Glutamatergic neuron (in vitro differentiated cells): ENCODE measurements around the gene LRRC7. TPM values are rescaled to one million over a fixed set of nuclear protein-coding genes. Genes with fewer than 3 reads are reported as not detected.
"Not testable (repeated sequence)": the region's sequence is repeated elsewhere in the genome, so short reads cannot be mapped to it uniquely, and the experiment has no call there.

Experiments
- DNase-seq: peaks from one replicate; pipeline ENCODE4 v3.0.0; 2022
- H3K27ac Mint-ChIP-seq: one replicate; pipeline ENCODE4 v1.8.0; 2020; ENCODE audit warnings: mild to moderate bottlenecking, mixed read lengths, inconsistent platforms; ENCODE audit not compliant: unreplicated experiment
- H3K27me3 Mint-ChIP-seq: one replicate; pipeline ENCODE4 v1.8.0; 2020; ENCODE audit warnings: mild to moderate bottlenecking, moderate library complexity, mixed read lengths, inconsistent platforms; ENCODE audit not compliant: unreplicated experiment
- H3K36me3 Mint-ChIP-seq: one replicate; pipeline ENCODE4 v1.8.0; 2020; ENCODE audit warnings: mild to moderate bottlenecking, mixed read lengths, inconsistent platforms; ENCODE audit not compliant: unreplicated experiment
- H3K4me1 Mint-ChIP-seq: one replicate; pipeline ENCODE4 v1.8.0; 2020; ENCODE audit warnings: mild to moderate bottlenecking, low read depth, mixed read lengths, inconsistent platforms; ENCODE audit not compliant: unreplicated experiment
- H3K4me3 Mint-ChIP-seq: one replicate; pipeline ENCODE4 v1.8.0; 2020; ENCODE audit warnings: mild to moderate bottlenecking, mixed read lengths, inconsistent platforms; ENCODE audit not compliant: unreplicated experiment
- H3K9me3 Mint-ChIP-seq: one replicate; pipeline ENCODE4 v1.8.0; 2020; ENCODE audit warnings: mild to moderate bottlenecking, moderate library complexity, mixed read lengths, inconsistent platforms; ENCODE audit not compliant: unreplicated experiment
- CTCF ChIP-seq: fragments of 200-600 bp; sonication (generic); IDR thresholded peaks from one replicate; pipeline ENCODE4 v1.5.0; 2021; ENCODE audit not compliant: partially characterized antibody, unreplicated experiment
- total RNA-seq: library from RNA; stranded (reverse); fragmentation: NEBNext Ultra II Directional; extraction: Animal tissue kit (Norgen Biotek cat#: 25700); gene quantifications from one replicate; pipeline ENCODE4 v1.2.1, GENCODE V29; 2021; ENCODE audit not compliant: unreplicated experiment

The LRRC7 gene
- total RNA-seq, 1 donor from 2014 or later, result 19.1 TPM

DNA sequence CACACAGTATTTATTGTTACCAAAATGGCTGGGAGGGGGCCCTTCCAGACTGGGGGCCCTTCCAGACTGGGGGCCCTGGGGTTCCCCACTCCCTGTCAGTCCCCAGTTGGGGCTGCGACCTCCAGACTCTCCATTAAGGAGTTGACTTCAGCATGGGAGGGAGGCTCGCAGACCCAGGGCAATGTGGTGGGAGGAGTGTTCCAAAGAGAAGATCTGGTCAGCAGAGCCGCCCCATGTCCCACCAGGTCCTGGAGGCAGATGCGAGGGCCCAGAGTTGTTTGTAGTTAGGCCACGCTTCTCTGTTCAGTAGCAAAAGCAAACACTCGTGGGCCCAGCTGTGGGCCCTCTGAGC is 352.2 kb downstream of the LRRC7 start:
- DNase-seq, result no peak
- H3K27me3 Mint-ChIP-seq, result no peaks in the 10 kb centered on the region
- H3K9me3 Mint-ChIP-seq, result no peaks in the 10 kb centered on the region
- TF ChIP-seq CTCF, result no peak
- peaks cover 4% of the 10 kb centered on the region for H3K36me3 Mint-ChIP-seq
- H3K4me3 Mint-ChIP-seq, result no peak overlapping the region
- H3K4me1 Mint-ChIP-seq, result no peaks in the 10 kb centered on the region
- H3K27ac Mint-ChIP-seq, result no peak overlapping the region

DNA sequence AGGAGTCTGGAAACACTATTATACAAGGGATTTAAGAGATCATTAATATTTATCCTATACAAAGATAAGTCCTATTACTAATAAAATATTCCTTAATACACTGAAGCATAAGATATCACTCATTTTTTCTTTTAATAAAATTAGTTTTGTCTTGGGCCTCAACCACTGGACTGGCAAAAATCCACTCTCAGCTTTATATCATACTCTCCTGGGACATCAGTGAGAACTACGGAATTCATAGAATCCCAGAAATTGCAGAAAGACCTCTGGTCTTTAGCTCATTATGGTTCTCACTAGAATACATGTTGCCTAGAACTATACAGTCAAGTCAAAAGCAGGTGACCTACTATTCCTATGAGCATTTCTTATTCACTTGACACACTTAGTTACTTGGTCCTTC is 352.7 kb downstream of the LRRC7 start:
- Mint-ChIP-seq H3K4me1 (no peaks in the 10 kb centered on the region), H3K27me3 (no peaks in the 10 kb centered on the region), H3K4me3 (no peak overlapping the region), H3K9me3 (no peaks in the 10 kb centered on the region), H3K36me3 (peaks cover 4% of the 10 kb centered on the region), H3K27ac (no peak overlapping the region)
- DNase-seq, result no peak
- no peak for TF ChIP-seq CTCF

- no peak for DNase-seq
- Mint-ChIP-seq H3K36me3 (peaks cover 4% of the 10 kb centered on the region), H3K4me1 (no peaks in the 10 kb centered on the region), H3K27me3 (no peaks in the 10 kb centered on the region), H3K4me3 (no peak overlapping the region), H3K9me3 (peaks cover under 1% of the 10 kb centered on the region), H3K27ac (no peak overlapping the region)
- TF ChIP-seq CTCF, result no peak
These were observed 353.8 kb downstream of the LRRC7 start for GRCh38 chr1:69921486-69921885.

DNA sequence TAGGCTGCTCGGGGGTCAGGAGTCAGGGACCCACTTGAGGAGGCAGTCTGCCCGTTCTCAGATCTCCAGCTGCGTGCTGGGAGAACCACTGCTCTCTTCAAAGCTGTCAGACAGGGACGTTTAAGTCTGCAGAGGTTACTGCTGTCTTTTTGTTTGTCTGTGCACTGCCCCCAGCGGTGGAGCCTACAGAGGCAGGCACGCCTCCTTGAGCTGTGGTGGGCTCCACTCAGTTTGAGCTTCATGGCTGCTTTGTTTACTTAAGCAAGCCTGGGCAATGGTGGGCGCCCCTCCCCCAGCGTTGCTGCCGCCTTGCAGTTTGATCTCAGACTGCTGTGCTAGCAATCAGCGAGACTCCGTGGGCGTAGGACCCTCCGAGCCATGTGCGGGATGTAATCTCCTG is 360.5 kb downstream of the LRRC7 start:
- H3K4me1 Mint-ChIP-seq, H3K27ac Mint-ChIP-seq, H3K4me3 Mint-ChIP-seq, H3K27me3 Mint-ChIP-seq, DNase-seq: not testable (repeated sequence)
- Mint-ChIP-seq H3K9me3 (peaks cover 16% of the 10 kb centered on the region), H3K36me3 (peaks cover 13% of the 10 kb centered on the region)

GRCh38 chr1:69929308-69930057 is 361.8 kb downstream of the LRRC7 start:
- no peak for DNase-seq
- H3K36me3 Mint-ChIP-seq, result peaks cover 13% of the 10 kb centered on the region
- H3K27me3 Mint-ChIP-seq, result peaks cover 1% of the 10 kb centered on the region
- TF ChIP-seq CTCF, result no peak
- H3K27ac Mint-ChIP-seq, result no peak overlapping the region
- H3K4me3 Mint-ChIP-seq, result no peak overlapping the region
- H3K9me3 Mint-ChIP-seq, result peaks cover 16% of the 10 kb centered on the region
- no peaks in the 10 kb centered on the region for H3K4me1 Mint-ChIP-seq

- no peak for DNase-seq
- no peak overlapping the region for H3K27ac Mint-ChIP-seq
- H3K4me3 Mint-ChIP-seq, result no peak overlapping the region
- H3K9me3 Mint-ChIP-seq, result peaks cover 16% of the 10 kb centered on the region
- peaks cover 13% of the 10 kb centered on the region for H3K36me3 Mint-ChIP-seq
- peaks cover 1% of the 10 kb centered on the region for H3K27me3 Mint-ChIP-seq
- H3K4me1 Mint-ChIP-seq, result no peaks in the 10 kb centered on the region
- TF ChIP-seq CTCF, result no peak
These were observed 362.7 kb downstream of the LRRC7 start for GRCh38 chr1:69930396-69930795.
